ENCODE measurements around the gene KIRREL3. TPM values are rescaled to one million over a fixed set of nuclear protein-coding genes. Genes with fewer than 3 reads are reported as not detected.

The KIRREL3 gene
- total RNA-seq, 1 donor from 2014 or later = not detected

- no peak for FAIRE-seq
- no peak for TF ChIP-seq CTCF (IDR thresholded peaks at IDR 0.05; ENCODE audit: insufficient read depth, low read length, severe bottlenecking)
- Histone ChIP-seq H3K36me3 (ENCODE audit: control insufficient read depth, insufficient read depth, low read length) (no peaks in the 10 kb centered on the region), H3K4me3 (ENCODE audit: low read depth, low read length) (no peak overlapping the region), H3K27me3 (ENCODE audit: control insufficient read depth, insufficient read depth, low read length) (no peaks in the 10 kb centered on the region)
- DNase-seq (ENCODE audit: low read depth) = no peak
Measured at GRCh38 chr11:126722956-126723664, 277.5 kb downstream of the KIRREL3 start.

- no peak overlapping the region for H3K4me3 ChIP-seq (ENCODE audit: low read depth, low read length)
- no peaks in the 10 kb centered on the region for H3K27me3 ChIP-seq (ENCODE audit: control insufficient read depth, insufficient read depth, low read length)
- no peak for TF ChIP-seq CTCF (IDR thresholded peaks at IDR 0.05; ENCODE audit: insufficient read depth, low read length, severe bottlenecking)
- H3K36me3 ChIP-seq (ENCODE audit: control insufficient read depth, insufficient read depth, low read length) = no peaks in the 10 kb centered on the region
- FAIRE-seq (no peak), DNase-seq (ENCODE audit: low read depth) (no peak)
Measured at GRCh38 chr11:126722006-126722736, 278.4 kb downstream of the KIRREL3 start.

GRCh38 chr11:126720539-126721235 is 279.9 kb downstream of the KIRREL3 start:
- DNase-seq (ENCODE audit: low read depth) (no peak), FAIRE-seq (no peak)
- Histone ChIP-seq H3K36me3 (ENCODE audit: control insufficient read depth, insufficient read depth, low read length) (no peaks in the 10 kb centered on the region), H3K4me3 (ENCODE audit: low read depth, low read length) (no peak overlapping the region), H3K27me3 (ENCODE audit: control insufficient read depth, insufficient read depth, low read length) (no peaks in the 10 kb centered on the region)
- no peak for TF ChIP-seq CTCF (IDR thresholded peaks at IDR 0.05; ENCODE audit: insufficient read depth, low read length, severe bottlenecking)

- no peak for DNase-seq (ENCODE audit: low read depth)
- Histone ChIP-seq H3K36me3 (ENCODE audit: control insufficient read depth, insufficient read depth, low read length) (no peaks in the 10 kb centered on the region), H3K27me3 (ENCODE audit: control insufficient read depth, insufficient read depth, low read length) (no peaks in the 10 kb centered on the region), H3K4me3 (ENCODE audit: low read depth, low read length) (no peak overlapping the region)
- FAIRE-seq = peak; percentile 40
- no peak for TF ChIP-seq CTCF (IDR thresholded peaks at IDR 0.05; ENCODE audit: insufficient read depth, low read length, severe bottlenecking)
Measured at GRCh38 chr11:126719740-126720139, 280.8 kb downstream of the KIRREL3 start.

- no peak for TF ChIP-seq CTCF (IDR thresholded peaks at IDR 0.05; ENCODE audit: insufficient read depth, low read length, severe bottlenecking)
- Histone ChIP-seq H3K27me3 (ENCODE audit: control insufficient read depth, insufficient read depth, low read length) (no peaks in the 10 kb centered on the region), H3K36me3 (ENCODE audit: control insufficient read depth, insufficient read depth, low read length) (no peaks in the 10 kb centered on the region), H3K4me3 (ENCODE audit: low read depth, low read length) (no peak overlapping the region)
- DNase-seq (ENCODE audit: low read depth) = no peak
- no peak for FAIRE-seq
Measured at GRCh38 chr11:126718276-126718675, 282.3 kb downstream of the KIRREL3 start.

Measured in bronchial epithelial cell (primary cell).